Measurements from ENCODE around the gene NPIPA7.
"Not testable (repeated sequence)": the region's sequence is repeated elsewhere in the genome, so short reads cannot be mapped to it uniquely, and the experiment has no call there.

The NPIPA7 gene

GRCh38 chr16:16420515-16420914 is 41.6 kb downstream of the NPIPA7 start:
- not testable (repeated sequence) for DNase-seq

DNA sequence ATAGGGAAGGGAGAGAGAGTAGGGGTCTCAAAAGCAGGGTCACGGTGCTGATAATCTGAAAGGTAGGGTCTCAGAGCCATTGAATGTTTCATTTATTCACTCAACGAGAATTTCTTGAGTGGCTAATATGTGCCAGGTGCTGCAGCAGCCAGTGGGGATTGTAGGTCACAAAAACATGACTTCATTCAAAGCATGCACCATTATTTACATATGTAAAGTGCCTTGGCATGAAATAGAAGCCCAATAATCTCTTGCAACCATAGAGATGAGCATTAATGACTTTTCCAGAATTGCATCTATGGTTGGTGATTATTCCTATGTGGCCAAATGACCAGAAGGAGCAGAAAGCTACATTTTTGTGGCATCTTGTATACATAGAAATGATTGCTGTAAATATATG is 46.2 kb downstream of the NPIPA7 start:
- DNase-seq: not testable (repeated sequence)

GRCh38 chr16:16431135-16431534 is 52.2 kb downstream of the NPIPA7 start:
- DNase-seq: not testable (repeated sequence)

- DNase-seq: not testable (repeated sequence)
These were observed 55.8 kb downstream of the NPIPA7 start for GRCh38 chr16:16434711-16435110.

DNA sequence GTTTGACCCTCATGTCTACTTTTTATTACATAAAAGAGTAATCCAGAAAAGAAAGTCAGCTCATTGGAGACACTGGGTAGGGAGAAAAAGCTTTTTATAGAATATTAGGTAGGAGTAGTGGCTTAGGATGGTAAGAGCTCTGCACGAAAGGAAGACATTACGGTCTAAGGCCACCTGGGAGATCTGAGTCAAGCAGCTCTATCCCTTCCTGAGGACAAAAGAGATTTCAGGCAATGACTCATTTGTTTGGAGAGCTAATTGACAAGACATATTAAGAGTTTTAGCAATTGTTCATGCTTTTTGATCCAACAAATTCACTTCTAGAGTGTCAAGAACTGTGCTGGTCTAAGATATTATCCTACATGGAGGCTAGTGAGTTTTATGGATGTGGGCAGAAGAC is 62.5 kb downstream of the NPIPA7 start:
- DNase-seq: not testable (repeated sequence)
